Activated B cell treated with CpG ODN at 0.5 μM for 24 hours (primary cell): Measurements from ENCODE around the gene EPHA5. TPM values are rescaled to one million over a fixed set of nuclear protein-coding genes. Genes with fewer than 3 reads are reported as not detected.

Experiments
- ATAC-seq: fragments of 200-7000 bp; cut with Tn5 transposase; one replicate; pipeline ENCODE4 v1.10.0; 2021; ENCODE audit warnings: low read depth, mild to moderate bottlenecking, moderate library complexity
- CTCF ChIA-PET: fragments of 350-600 bp; sonication (Branson Sonifier 250); formaldehyde crosslinking; loops from one replicate; lab custom pipeline; 2021; ENCODE audit warnings: antibody characterized with exemption; lab: Charles Lee
- POLR2A ChIA-PET: fragments of 350-600 bp; sonication (Branson Sonifier 250); formaldehyde crosslinking; loops from one replicate; lab custom pipeline; 2021; ENCODE audit warnings: antibody characterized with exemption; lab: Charles Lee
- DNase-seq: peaks from one replicate; pipeline ENCODE4 v3.0.0; 2022
- H3K27ac Mint-ChIP-seq: one replicate; pipeline ENCODE4 v1.8.0; 2020; ENCODE audit warnings: mixed read lengths
- H3K27me3 Mint-ChIP-seq: one replicate; pipeline ENCODE4 v1.8.0; 2021; ENCODE audit warnings: mixed read lengths
- H3K36me3 Mint-ChIP-seq: one replicate; pipeline ENCODE4 v1.8.0; 2021; ENCODE audit warnings: low read depth, mixed read lengths
- H3K4me1 Mint-ChIP-seq: one replicate; pipeline ENCODE4 v1.8.0; 2021; ENCODE audit warnings: mixed read lengths
- H3K4me3 Mint-ChIP-seq: one replicate; pipeline ENCODE4 v1.8.0; 2020; ENCODE audit warnings: mild to moderate bottlenecking, mixed read lengths
- H3K9me3 Mint-ChIP-seq: one replicate; pipeline ENCODE4 v1.8.0; 2020; ENCODE audit warnings: mixed read lengths
- CTCF ChIP-seq: fragments of 200-600 bp; IDR thresholded peaks from one replicate; pipeline ENCODE4 v1.8.0; 2022; ENCODE audit warnings: antibody characterized with exemption, mild to moderate bottlenecking
- intact Hi-C: fragments of 100-400 bp; cut with micrococcal nuclease; formaldehyde crosslinking; loops from one replicate; pipeline ENCODE4 v1.15.1; 2024
- total RNA-seq: library from RNA; stranded (reverse); gene quantifications from 2 replicates; pipeline ENCODE4 v1.2.3, GENCODE V29; 2022

The EPHA5 gene
- total RNA-seq, 1 donor from 2014 or later: not detected

- Mint-ChIP-seq H3K4me1 (no peaks in the 10 kb centered on the region), H3K27ac (no peak overlapping the region), H3K4me3 (no peak overlapping the region), H3K36me3 (no peaks in the 10 kb centered on the region), H3K27me3 (no peaks in the 10 kb centered on the region), H3K9me3 (peaks cover 4% of the 10 kb centered on the region)
- ChIA-PET POLR2A (no interaction called here), CTCF (no interaction called here)
- TF ChIP-seq CTCF: no peak
- ATAC-seq (no peak), DNase-seq (no peak)
- intact Hi-C loops: no loop called here
Observed at GRCh38 chr4:65341557-65341956, 328.7 kb downstream of the EPHA5 start.

GRCh38 chr4:65340382-65341109 lies 329.7 kb downstream of the EPHA5 start:
- H3K36me3 Mint-ChIP-seq: no peaks in the 10 kb centered on the region
- H3K9me3 Mint-ChIP-seq: peaks cover 4% of the 10 kb centered on the region
- H3K27me3 Mint-ChIP-seq: no peaks in the 10 kb centered on the region
- ChIA-PET CTCF (no interaction called here), POLR2A (no interaction called here)
- no peaks in the 10 kb centered on the region for H3K4me1 Mint-ChIP-seq
- intact Hi-C loops: no loop called here
- no peak for TF ChIP-seq CTCF
- no peak for ATAC-seq
- DNase-seq: no peak
- no peak overlapping the region for H3K4me3 Mint-ChIP-seq
- H3K27ac Mint-ChIP-seq: no peak overlapping the region

GRCh38 chr4:65337371-65337770 lies 332.9 kb downstream of the EPHA5 start:
- Mint-ChIP-seq H3K36me3 (no peaks in the 10 kb centered on the region), H3K27ac (no peak overlapping the region), H3K4me1 (no peaks in the 10 kb centered on the region), H3K27me3 (no peaks in the 10 kb centered on the region), H3K9me3 (no peaks in the 10 kb centered on the region), H3K4me3 (no peak overlapping the region)
- intact Hi-C loops: no loop called here
- ATAC-seq (no peak), DNase-seq (no peak)
- ChIA-PET POLR2A (no interaction called here), CTCF (no interaction called here)
- no peak for TF ChIP-seq CTCF

- DNase-seq (no peak), ATAC-seq (no peak)
- Mint-ChIP-seq H3K4me3 (no peak overlapping the region), H3K9me3 (peaks cover 3% of the 10 kb centered on the region), H3K27ac (no peak overlapping the region), H3K36me3 (no peaks in the 10 kb centered on the region), H3K4me1 (no peaks in the 10 kb centered on the region), H3K27me3 (no peaks in the 10 kb centered on the region)
- intact Hi-C loops: no loop called here
- POLR2A ChIA-PET: no interaction called here
- CTCF ChIA-PET: no interaction called here
- no peak for TF ChIP-seq CTCF
Observed at GRCh38 chr4:65336465-65336864, 333.8 kb downstream of the EPHA5 start.

- no peak for TF ChIP-seq CTCF
- Mint-ChIP-seq H3K36me3 (no peaks in the 10 kb centered on the region), H3K27me3 (no peaks in the 10 kb centered on the region), H3K4me3 (no peak overlapping the region), H3K4me1 (no peaks in the 10 kb centered on the region), H3K27ac (no peak overlapping the region), H3K9me3 (no peaks in the 10 kb centered on the region)
- CTCF ChIA-PET: no interaction called here
- DNase-seq (no peak), ATAC-seq (no peak)
- intact Hi-C loops: no loop called here
- POLR2A ChIA-PET: no interaction called here
Observed at GRCh38 chr4:65316534-65316933, 353.8 kb downstream of the EPHA5 start.
